PC-9 (cell line): ENCODE measurements around the gene DNAI1. TPM values are rescaled to one million over a fixed set of nuclear protein-coding genes. Genes with fewer than 3 reads are reported as not detected.

Experiments used
- BruUV-seq: library from RNA; stranded (reverse); fragments of 400-500 nt; replicated peaks from 2 replicates; lab custom pipeline; 2021; lab: Mats Ljungman, UMichigan
- CTCF ChIA-PET: fragments of 300-600 bp; sonication (Branson Sonifier 250); formaldehyde crosslinking; loops from one replicate; lab custom pipeline; 2022; ENCODE audit warnings: antibody characterized with exemption; lab: Charles Lee
- POLR2A ChIA-PET: fragments of 300-600 bp; sonication (Branson Sonifier 250); formaldehyde crosslinking; loops from one replicate; lab custom pipeline; 2022; ENCODE audit warnings: antibody characterized with exemption; ENCODE audit not compliant: unreplicated experiment; lab: Charles Lee
- DNase-seq, 2 experiments: peaks; one replicate each; pipeline versions ENCODE4 v3.0.0 to v3.0.0-alpha.2; 2015 to 2022; ENCODE audit warnings: mixed read lengths in 1 of 2
- H2AFZ ChIP-seq: fragments of 200-600 bp; sonication (generic); 2 replicates; pipeline ENCODE4 v1.8.1; 2017; ENCODE audit warnings: antibody characterized with exemption
- H3F3A ChIP-seq: fragments of 200-600 bp; sonication (generic); 2 replicates; pipeline ENCODE4 v1.8.1; 2017; ENCODE audit warnings: antibody characterized with exemption, mild to moderate bottlenecking, low read depth; ENCODE audit not compliant: insufficient read depth
- H3K27ac ChIP-seq: fragments of 200-600 bp; sonication (generic); 2 replicates; pipeline ENCODE4 v1.6.1; 2016; ENCODE audit warnings: mixed run types
- H3K27me3 ChIP-seq: fragments of 200-600 bp; sonication (generic); 2 replicates; pipeline ENCODE4 v1.6.1; 2016; ENCODE audit warnings: low read depth, mixed run types; ENCODE audit not compliant: insufficient read depth
- H3K36me3 ChIP-seq: fragments of 200-600 bp; sonication (generic); 2 replicates; pipeline ENCODE4 v1.6.1; 2016; ENCODE audit warnings: low read depth, mixed run types
- H3K4me1 ChIP-seq: fragments of 200-600 bp; sonication (generic); replicated peaks from 2 replicates; pipeline ENCODE4 v1.6.1; 2016; ENCODE audit warnings: mixed run types; ENCODE audit not compliant: insufficient read depth
- H3K4me2 ChIP-seq: fragments of 200-600 bp; sonication (generic); 2 replicates; pipeline ENCODE4 v1.6.1; 2017; ENCODE audit warnings: mixed run types
- H3K4me3 ChIP-seq: fragments of 200-600 bp; sonication (generic); 2 replicates; pipeline ENCODE4 v1.6.1; 2016; ENCODE audit warnings: mixed run types
- H3K79me2 ChIP-seq: fragments of 200-600 bp; sonication (generic); 2 replicates; pipeline ENCODE4 v1.6.1; 2017; ENCODE audit warnings: low read depth, mixed run types
- H3K9me2 ChIP-seq: fragments of 200-600 bp; sonication (generic); 2 replicates; pipeline ENCODE4 v1.8.1; 2017; ENCODE audit warnings: mild to moderate bottlenecking; ENCODE audit not compliant: insufficient read depth
- H3K9me3 ChIP-seq: fragments of 200-600 bp; sonication (generic); 2 replicates; pipeline ENCODE4 v1.8.1; 2016; ENCODE audit warnings: low read depth; ENCODE audit not compliant: insufficient read depth
- H4K20me1 ChIP-seq: fragments of 200-600 bp; sonication (generic); 2 replicates; pipeline ENCODE4 v1.8.1; 2017; ENCODE audit not compliant: insufficient read depth
- EZH2 ChIP-seq: fragments of 200-600 bp; sonication (generic); IDR thresholded peaks from 2 replicates; pipeline ENCODE4 v1.8.0; 2017; ENCODE audit warnings: antibody characterized with exemption, low read depth
- intact Hi-C: fragments of 100-400 bp; cut with micrococcal nuclease; formaldehyde crosslinking; loops from one replicate; pipeline ENCODE4 v1.10.0; 2022; ENCODE audit not compliant: unreplicated experiment
- total RNA-seq: library from RNA; stranded (reverse); gene quantifications from 2 replicates; pipeline ENCODE4 v1.2.3, GENCODE V29; 2021
- TF ChIP-seq, protein P1 (sequence below): fragments of 200-600 bp; sonication (generic); conservative IDR thresholded peaks from 2 replicates; pipeline ENCODE4 v1.6.1; 2017; ENCODE audit warnings: mixed run types, antibody characterized with exemption, mild to moderate bottlenecking, moderate library complexity

Gene DNAI1
- total RNA-seq, 1 experiment from 2014 or later: 1.6 TPM

- ChIA-PET POLR2A (no interaction called here), CTCF (no interaction called here)
- Histone ChIP-seq H3K27ac (no peak overlapping the region), H3K79me2 (no peaks in the 10 kb centered on the region), H3K4me3 (no peak overlapping the region), H3K27me3 (0 out of 2 replicates have a peak, but pooled peaks cover 7% of the 10 kb centered on the region), H2AFZ (no peak overlapping the region), H4K20me1 (no peaks in the 10 kb centered on the region), H3K36me3 (no peaks in the 10 kb centered on the region), H3K4me2 (no peak overlapping the region), H3K9me3 (no peaks in the 10 kb centered on the region), H3F3A (no peaks in the 10 kb centered on the region), H3K9me2 (no peaks in the 10 kb centered on the region), H3K4me1 (no peaks in the 10 kb centered on the region)
- intact Hi-C loops: loop anchor here (5.0 kb wide), 1 partner anchor 99 kb away; no protein-coding TSS in a partner anchor
- DNase-seq: no peak
- BruUV-seq: no TSS peak
- no peak for TF ChIP-seq EZH2
- TF ChIP-seq, protein P1, sequence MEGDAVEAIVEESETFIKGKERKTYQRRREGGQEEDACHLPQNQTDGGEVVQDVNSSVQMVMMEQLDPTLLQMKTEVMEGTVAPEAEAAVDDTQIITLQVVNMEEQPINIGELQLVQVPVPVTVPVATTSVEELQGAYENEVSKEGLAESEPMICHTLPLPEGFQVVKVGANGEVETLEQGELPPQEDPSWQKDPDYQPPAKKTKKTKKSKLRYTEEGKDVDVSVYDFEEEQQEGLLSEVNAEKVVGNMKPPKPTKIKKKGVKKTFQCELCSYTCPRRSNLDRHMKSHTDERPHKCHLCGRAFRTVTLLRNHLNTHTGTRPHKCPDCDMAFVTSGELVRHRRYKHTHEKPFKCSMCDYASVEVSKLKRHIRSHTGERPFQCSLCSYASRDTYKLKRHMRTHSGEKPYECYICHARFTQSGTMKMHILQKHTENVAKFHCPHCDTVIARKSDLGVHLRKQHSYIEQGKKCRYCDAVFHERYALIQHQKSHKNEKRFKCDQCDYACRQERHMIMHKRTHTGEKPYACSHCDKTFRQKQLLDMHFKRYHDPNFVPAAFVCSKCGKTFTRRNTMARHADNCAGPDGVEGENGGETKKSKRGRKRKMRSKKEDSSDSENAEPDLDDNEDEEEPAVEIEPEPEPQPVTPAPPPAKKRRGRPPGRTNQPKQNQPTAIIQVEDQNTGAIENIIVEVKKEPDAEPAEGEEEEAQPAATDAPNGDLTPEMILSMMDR: no peak
Observed at GRCh38 chr9:34503406-34503805, 44.8 kb downstream of the DNAI1 start.

DNA sequence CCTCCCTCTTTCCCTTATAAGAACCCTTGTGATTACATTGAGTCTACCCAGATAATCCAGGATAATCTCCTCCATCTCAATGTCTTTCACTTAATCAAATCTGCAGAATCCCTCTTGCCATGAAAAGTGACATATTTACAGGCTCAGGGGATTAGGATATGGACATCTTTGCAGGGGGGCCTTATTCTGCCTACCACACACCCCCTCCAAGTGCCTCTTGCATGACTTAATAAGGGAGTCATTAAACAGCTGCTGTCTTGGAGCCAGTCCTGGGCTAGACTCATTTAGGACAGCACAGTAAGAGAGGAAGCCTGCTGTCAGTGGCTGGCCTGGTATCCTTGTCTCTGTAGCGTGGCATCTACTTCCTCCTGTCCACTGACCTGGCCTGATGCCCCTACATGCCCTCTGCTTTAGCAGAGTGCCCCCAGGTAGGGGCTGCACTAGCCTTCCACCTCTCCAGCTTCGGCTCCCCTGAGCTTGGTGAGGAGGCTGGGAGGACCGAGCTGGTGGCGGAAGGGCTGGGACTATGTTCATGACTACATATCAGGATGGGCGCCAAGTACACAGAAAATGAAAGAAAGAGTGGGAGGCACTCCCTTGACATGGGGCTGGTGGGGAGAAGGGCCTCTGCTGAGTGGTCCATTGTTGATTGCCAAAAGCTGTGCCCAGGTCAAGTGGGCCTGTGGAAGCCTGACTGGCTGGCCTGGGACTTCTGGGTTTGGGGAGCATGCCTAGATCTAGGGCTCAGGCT lies 46.9 kb downstream of the DNAI1 start:
- Histone ChIP-seq H3K4me3 (no peak overlapping the region), H3F3A (no peaks in the 10 kb centered on the region), H4K20me1 (no peaks in the 10 kb centered on the region), H3K27ac (no peak overlapping the region), H3K27me3 (0 out of 2 replicates have a peak, but pooled peaks cover 7% of the 10 kb centered on the region), H3K9me3 (no peaks in the 10 kb centered on the region), H3K9me2 (no peaks in the 10 kb centered on the region), H3K79me2 (no peaks in the 10 kb centered on the region), H3K4me1 (no peaks in the 10 kb centered on the region), H3K4me2 (no peak overlapping the region), H3K36me3 (no peaks in the 10 kb centered on the region), H2AFZ (no peak overlapping the region)
- TF ChIP-seq, protein P1: no peak
- TF ChIP-seq EZH2: no peak
- BruUV-seq: no TSS peak
- intact Hi-C loops: no loop called here
- ChIA-PET CTCF (no interaction called here), POLR2A (no interaction called here)
- DNase-seq: no peak

DNA sequence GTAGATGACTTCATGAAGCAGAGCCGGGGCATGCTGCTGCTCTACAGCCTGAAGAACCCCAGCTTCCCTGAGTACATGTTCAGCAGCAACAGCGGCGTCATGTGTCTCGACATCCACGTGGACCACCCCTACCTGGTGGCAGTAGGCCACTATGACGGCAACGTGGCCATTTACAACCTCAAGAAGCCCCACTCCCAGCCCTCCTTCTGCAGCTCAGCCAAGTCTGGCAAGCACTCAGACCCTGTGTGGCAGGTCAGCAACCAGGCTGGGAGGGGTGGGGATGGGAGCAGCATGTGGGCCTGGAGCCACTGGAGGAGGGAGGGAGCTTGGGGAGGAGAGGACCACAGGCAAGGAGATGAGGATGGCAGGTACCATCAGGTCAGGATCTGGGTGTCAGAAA lies 48.0 kb downstream of the DNAI1 start:
- Histone ChIP-seq H3K27me3 (0 out of 2 replicates have a peak, but pooled peaks cover 7% of the 10 kb centered on the region), H4K20me1 (no peaks in the 10 kb centered on the region), H3F3A (no peaks in the 10 kb centered on the region), H3K9me3 (no peaks in the 10 kb centered on the region), H3K27ac (no peak overlapping the region), H3K4me3 (no peak overlapping the region), H3K79me2 (no peaks in the 10 kb centered on the region), H3K36me3 (no peaks in the 10 kb centered on the region), H2AFZ (no peak overlapping the region), H3K4me1 (no peaks in the 10 kb centered on the region), H3K9me2 (no peaks in the 10 kb centered on the region), H3K4me2 (no peak overlapping the region)
- ChIA-PET CTCF (no interaction called here), POLR2A (interaction anchor here (0.5 kb wide), 1 partner anchor 37 kb away, joined by 14 read pairs; no protein-coding TSS in a partner anchor)
- no peak for TF ChIP-seq EZH2
- TF ChIP-seq, protein P1: no peak
- DNase-seq: no peak
- BruUV-seq: no TSS peak
- intact Hi-C loops: no loop called here
